Measurements from ENCODE around the gene PNPLA6.
"Not testable (repeated sequence)": the region's sequence is repeated elsewhere in the genome, so short reads cannot be mapped to it uniquely, and the experiment has no call there.

Gene PNPLA6

GRCh38 chr19:7529610-7530490 lies 5.7 kb upstream of the PNPLA6 start:
- no peak for DNase-seq (ENCODE audit: low spot score)
- no peak overlapping the region for H3K27ac ChIP-seq
- CTCF ChIA-PET, result no interaction called here
- POLR2A ChIA-PET (ENCODE audit: low non-redundant PET), result no interaction called here
- no peak for TF ChIP-seq CTCF (conservative IDR thresholded peaks at IDR 0.05; ENCODE audit: low read depth)

DNA sequence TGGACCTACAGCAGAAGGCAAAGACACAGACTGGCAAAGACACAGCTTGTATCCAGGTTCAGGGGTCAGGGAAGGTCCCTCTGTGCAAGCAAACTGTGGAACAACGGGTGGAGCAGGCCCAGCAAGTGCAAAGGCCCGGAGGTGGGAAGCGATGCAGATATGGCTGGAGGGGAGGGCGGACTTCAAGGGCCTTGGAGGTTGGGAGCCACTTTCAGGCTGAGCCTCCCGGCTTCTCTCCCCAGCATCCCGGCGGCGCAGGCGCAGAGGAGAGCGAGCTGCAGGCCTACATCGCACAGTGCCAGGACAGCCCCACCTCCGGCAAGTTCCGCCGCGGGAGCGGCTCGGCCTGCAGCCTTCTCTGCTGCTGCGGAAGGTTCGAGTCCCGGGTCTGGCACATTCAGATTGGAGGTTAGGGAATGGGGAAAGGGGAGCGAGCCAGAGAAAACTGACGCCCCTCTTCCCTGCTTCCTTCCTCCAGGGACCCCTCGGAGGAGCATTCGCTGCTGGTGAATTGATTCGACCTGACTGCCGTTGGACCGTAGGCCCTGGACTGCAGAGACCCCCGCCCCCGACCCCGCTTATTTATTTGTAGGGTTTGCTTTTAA lies 2.1 kb upstream of the PNPLA6 start:
- ChIA-PET CTCF (interaction anchor here (0.7 kb wide), 1 partner anchor 179 kb away, joined by 4 read pairs; no protein-coding TSS in a partner anchor), POLR2A (ENCODE audit: low non-redundant PET) (no interaction called here)
- DNase-seq (ENCODE audit: low spot score), result no peak
- H3K27ac ChIP-seq, result peak overlapping the region; percentile 84
- TF ChIP-seq CTCF (conservative IDR thresholded peaks at IDR 0.05; ENCODE audit: low read depth), result no peak

- peak overlapping the region; percentile 84 for H3K27ac ChIP-seq
- DNase-seq (ENCODE audit: low spot score), result peak; percentile 76
- ChIA-PET POLR2A (ENCODE audit: low non-redundant PET) (interaction anchor here (1.0 kb wide), 1 partner anchor 12 kb away, joined by 11 read pairs; no protein-coding TSS in a partner anchor), CTCF (interaction anchor here (1.2 kb wide), 1 partner anchor 13 kb away, joined by 3 read pairs; no protein-coding TSS in a partner anchor)
- TF ChIP-seq CTCF (conservative IDR thresholded peaks at IDR 0.05; ENCODE audit: low read depth), result no peak
Measured at GRCh38 chr19:7533925-7534480, 1.5 kb upstream of the PNPLA6 start.

DNA sequence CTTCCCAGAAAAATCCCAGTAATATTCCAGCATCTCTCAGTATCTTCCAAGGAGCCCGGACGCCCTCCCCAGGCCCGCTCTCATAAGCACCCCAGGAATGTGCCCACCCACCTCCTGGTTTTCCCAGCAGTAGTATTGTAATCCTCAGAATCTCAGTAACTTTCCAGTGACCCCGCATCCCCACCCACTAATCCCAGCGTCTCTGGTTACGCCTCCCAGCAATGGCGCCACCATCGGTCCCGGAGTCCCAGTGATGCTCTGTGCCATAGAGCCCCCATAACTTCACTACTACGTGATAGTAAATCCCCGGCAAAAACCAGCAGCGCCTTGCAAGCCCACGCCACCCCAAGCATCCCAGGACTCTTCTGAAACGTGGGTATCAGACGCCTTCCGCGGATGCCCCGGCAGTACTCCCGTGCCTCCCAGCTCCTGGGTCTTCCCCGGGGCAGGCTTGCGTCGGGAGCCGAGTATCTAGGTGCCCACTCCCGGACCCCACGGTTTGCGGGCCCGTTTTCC lies 928 bp upstream of the PNPLA6 start:
- peak overlapping the region; percentile 84 for H3K27ac ChIP-seq
- ChIA-PET CTCF (interaction anchor here (1.2 kb wide), 1 partner anchor 12 kb away, joined by 3 read pairs; no protein-coding TSS in a partner anchor), POLR2A (ENCODE audit: low non-redundant PET) (interaction anchor here (1.0 kb wide), 1 partner anchor 13 kb away, joined by 11 read pairs; no protein-coding TSS in a partner anchor)
- TF ChIP-seq CTCF (conservative IDR thresholded peaks at IDR 0.05; ENCODE audit: low read depth), result peak; percentile 20; the same call in 1 of the 2 replicates
- DNase-seq (ENCODE audit: low spot score), result peak; percentile 61

DNA sequence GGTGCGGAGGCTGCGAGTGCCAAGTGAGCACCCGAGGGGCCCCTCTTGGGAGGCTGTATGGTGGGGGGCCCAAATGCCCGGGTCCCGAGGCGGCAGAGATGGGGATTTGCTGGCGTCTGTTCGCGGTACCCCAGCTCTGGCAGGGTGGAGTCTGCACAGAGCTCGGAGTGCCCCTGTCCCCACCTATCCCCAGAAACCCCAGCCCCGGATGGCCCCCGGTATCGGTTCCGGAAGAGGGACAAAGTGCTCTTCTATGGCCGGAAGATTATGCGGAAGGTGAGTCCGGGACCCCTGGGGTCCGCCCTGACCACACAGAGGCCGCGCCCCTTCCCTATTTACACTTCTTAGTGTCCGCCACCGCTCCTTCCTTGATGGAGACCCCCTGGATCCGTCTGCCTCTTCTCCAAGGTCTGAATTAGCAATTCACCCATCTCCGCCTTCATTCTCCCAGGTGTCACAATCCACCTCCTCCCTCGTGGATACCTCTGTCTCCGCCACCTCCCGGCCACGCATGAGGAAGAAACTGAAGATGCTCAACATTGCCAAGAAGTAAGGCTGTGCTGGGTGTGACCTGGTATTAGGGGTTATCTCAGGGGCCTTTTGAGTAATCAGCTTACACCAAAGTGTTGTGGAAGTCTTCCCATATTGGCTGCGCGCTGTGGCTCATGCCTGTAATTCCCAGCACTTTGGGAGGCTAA lies 630 bp downstream of the PNPLA6 start:
- ChIA-PET POLR2A (ENCODE audit: low non-redundant PET) (no interaction called here), CTCF (no interaction called here)
- DNase-seq (ENCODE audit: low spot score), result no peak
- TF ChIP-seq CTCF (conservative IDR thresholded peaks at IDR 0.05; ENCODE audit: low read depth), result no peak
- peak overlapping the region; percentile 84 for H3K27ac ChIP-seq

GRCh38 chr19:7538990-7539389 lies 3.5 kb downstream of the PNPLA6 start:
- H3K27ac ChIP-seq; DNase-seq (ENCODE audit: low spot score); POLR2A ChIA-PET (ENCODE audit: low non-redundant PET); CTCF ChIA-PET: not testable (repeated sequence)
